ENCODE measurements around the gene HMCN1.
"Not testable (repeated sequence)": the region's sequence is repeated elsewhere in the genome, so short reads cannot be mapped to it uniquely, and the experiment has no call there.

The HMCN1 gene

DNA sequence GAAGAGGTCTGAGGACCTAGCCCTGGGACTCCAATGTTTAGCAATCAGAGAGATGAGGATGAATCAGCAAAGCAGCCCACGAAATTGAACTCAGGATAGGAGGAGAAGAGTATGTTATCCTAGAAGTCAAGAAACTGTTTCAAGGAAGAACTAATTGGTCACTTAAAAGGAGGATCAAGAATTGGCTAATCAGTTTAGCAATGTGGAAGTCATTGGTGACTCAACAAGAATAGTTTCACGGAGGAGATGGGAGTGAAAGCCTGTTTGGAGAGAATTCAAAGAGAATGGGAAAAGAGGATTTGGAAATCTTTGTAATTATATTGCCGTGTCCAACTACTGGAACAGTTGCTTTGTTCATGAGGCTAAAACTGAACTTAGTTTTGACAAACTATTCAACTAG lies 7.4 kb downstream of the HMCN1 start:
- no peak for DNase-seq (ENCODE audit: low spot score)

DNA sequence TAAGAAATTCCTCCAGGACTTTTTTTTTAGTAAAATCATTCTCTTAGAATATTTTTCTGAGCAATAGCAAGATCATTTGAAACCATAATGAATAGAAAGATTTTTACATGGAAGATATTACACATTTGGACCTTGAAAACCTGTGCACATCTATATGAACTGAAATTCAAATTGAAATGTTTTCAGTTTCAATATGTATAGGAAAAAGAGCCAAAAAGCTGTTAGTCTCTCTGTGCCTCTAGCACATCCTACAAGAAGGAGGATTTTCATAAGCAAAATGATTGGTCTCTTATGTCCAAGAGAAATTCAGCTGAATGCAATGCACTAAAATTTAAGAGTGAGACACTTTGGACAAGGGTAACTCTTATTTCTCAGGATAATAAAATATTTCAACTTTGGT lies 8.2 kb downstream of the HMCN1 start:
- DNase-seq (ENCODE audit: low spot score) = no peak

DNA sequence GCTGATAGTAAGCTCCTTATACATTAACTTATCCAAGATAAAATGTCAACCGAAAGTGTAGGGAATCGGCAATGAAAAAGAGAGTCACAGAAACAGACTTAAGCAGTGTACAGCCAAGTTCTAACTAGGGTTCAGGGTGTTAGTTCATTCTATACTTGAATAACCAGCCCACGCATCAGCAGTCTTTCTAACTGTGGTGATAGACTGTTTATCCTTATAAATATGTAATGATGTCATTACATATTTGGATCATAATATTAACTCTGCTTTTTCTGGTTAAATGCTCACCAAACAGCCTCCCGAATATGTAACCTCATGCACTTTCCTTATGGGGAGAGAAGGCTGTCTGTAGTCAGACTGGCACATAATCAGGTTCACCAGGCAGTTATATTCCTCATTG lies 11.0 kb downstream of the HMCN1 start:
- no peak for DNase-seq (ENCODE audit: low spot score)

DNA sequence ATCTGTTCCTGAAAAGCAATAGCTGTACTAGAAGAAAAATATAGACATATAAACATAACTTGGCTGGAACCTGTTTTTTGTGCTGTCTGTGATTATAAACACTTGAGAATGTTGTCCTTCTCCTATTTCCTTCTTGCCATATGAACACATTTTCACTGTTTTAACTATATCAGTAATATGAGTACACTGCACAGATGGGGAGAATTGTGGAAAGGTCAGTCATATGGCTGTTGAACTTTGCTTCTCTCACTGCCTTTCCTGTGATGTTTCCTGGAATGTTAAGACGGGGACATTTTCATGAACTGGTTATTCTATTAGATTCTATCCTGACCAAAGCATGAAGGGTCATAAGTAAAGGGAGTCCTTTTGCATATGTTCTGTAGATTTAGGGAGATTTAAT lies 24.9 kb downstream of the HMCN1 start:
- no peak for DNase-seq (ENCODE audit: low spot score)

DNA sequence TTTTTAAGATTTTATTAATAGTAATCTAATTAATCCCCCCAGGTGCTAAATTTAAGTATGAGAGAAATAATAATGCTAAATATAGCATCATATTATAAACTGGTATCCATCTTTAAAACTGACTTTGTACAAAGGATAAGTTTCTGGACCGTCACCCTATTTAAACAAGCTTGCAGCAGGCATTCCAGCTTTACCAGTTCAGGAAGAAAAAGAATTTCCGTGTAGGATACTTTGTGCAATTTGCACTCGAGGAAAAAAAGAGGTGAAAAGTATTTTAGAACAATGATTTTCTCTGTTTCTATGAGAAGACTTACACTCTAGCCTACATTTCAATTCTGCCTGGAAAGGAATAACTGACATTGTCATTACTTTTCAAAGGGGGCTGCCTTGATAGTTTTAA lies 27.6 kb downstream of the HMCN1 start:
- no peak for DNase-seq (ENCODE audit: low spot score)

DNA sequence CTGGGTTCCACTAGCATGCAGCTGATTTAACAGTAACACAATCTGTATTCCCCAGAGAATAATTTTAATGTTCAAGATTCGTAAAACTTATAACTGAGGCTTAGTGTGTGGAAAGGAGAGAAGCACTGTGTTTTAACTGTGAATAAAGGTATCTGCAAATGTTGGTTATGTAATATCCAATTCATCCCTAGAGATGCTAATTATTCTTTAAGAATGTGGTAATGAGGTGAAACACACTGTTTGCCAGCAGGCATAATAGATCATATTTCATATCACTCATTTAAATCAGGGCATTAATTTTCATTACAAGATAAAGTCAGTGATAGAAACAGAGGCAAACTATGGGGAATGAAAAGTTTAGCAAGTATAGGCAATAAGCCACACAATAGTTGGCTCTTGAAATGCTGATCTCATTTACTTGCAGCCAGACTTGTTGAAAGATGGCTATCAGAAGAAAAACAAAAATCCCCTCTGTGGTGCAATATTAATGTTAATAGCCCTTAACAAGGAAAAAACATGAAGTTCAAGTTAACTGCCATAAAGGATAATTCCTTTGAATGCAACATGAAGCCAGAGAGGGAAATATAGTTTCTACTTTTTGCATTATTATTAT lies 33.4 kb downstream of the HMCN1 start:
- no peak for DNase-seq (ENCODE audit: low spot score)

DNA sequence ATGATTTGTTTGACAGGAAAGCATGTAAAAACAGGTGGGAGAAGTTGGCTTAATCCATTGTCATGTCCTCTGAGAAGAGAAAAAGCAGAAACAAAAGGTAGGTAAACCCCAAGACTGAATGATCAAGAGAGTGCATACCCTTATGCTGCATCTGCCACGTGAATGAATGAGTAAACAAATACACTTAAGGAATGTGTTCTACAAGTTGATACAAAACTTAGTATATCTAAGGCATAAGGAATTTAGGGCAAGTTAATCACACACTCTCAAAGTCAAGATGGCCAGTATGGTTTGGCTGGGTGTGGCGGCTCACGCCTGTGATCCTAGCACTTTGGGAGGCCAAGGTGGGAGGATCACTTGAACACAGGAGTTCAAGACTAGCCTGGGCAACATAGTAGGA lies 34.2 kb downstream of the HMCN1 start:
- no peak for DNase-seq (ENCODE audit: low spot score)

DNA sequence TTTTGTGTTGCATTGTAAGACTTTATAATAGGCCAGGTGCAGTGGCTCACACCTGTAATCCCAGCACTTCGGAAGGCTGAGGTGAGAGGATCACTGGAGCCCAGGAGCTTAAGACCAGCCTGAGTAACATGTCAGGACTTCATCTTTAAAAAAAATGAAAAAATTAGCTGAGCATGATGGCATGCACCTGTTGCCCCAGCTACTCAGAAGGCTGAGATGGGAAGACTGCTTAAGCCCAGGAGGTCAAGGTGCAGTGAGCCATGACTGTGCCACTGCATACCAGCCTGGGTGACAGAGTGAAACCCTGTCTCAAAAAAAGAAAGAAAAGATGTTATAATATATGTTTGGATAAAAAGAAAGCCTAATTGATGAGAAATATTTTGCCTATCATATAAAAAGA lies 34.9 kb downstream of the HMCN1 start:
- DNase-seq (ENCODE audit: low spot score) = no peak

DNA sequence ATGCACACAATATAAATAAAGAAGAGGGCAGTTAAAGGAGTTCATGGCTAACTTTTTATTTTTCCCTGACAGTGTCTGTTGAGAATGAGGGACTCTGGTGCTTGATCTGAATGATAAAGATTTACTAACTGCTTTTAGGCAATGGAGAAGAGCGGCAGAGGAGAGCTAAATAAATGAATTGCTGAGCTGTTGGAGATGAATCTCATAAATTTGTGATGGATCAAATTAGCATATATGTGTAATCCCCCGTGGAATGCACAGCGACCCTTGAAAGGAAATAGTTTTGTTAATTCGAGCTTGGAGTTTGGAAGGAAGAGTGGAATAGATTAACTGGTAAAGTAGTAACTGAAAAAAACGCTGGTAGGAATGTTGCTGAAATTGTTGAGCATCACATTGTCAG lies 40.2 kb downstream of the HMCN1 start:
- DNase-seq (ENCODE audit: low spot score) = no peak

DNA sequence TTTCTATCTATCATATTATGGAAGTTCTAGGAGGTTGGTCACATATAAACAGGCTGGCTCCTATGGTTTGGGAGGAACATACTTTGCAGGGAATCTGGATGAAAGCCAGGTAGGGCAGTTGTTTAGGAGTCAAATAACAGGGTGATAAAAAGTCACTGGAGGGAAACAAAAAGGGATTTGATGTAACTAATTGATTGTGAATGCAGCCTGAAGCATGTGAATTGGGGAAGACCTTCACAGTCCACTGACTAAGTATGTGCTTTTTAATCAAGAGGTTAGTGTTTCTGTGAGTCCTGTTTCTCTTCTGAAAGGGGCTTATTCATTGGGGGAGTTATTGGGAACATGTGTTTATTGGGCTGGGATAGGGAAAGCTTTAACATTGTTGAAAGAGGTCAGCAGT lies 41.3 kb downstream of the HMCN1 start:
- DNase-seq (ENCODE audit: low spot score) = no peak

DNA sequence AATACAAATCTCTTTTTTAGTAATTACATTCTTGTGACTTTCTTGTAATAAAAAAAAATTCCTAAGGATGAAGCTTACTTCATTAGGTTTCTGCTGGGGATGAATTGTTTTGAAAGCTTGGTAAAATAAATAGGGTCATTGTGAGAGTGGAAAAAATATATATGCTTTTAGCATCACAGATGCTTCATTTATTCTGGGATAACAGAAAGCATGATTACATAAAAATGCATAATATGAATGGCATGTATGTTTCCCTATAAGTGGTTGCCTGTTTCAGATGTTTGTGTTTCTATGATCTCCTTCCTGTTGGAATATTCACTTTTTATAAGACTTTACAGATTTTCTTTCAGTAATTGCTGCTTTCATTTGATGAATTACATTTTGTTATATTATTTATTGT lies 42.3 kb downstream of the HMCN1 start:
- DNase-seq (ENCODE audit: low spot score) = no peak

DNA sequence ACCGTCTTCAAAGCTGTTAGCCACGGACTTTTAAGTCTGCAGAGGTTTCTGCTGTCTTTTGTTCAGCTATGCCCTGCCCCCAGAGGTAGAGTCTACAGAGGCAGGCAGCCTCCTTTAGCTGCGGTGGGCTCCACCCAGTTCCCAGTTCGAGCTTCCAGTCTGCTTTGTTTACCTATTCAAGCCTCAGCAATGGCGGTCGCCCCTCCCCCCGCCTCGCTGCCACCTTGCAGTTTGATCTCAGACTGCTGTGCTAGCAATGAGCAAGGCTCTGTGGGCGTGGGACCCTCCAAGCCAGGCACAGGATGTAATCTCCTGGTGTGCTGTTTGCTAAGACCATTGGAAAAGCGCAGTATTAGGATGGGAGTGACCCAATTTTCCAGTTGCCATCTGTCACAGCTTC lies 49.7 kb downstream of the HMCN1 start:
- not testable (repeated sequence) for DNase-seq (ENCODE audit: low spot score)

DNA sequence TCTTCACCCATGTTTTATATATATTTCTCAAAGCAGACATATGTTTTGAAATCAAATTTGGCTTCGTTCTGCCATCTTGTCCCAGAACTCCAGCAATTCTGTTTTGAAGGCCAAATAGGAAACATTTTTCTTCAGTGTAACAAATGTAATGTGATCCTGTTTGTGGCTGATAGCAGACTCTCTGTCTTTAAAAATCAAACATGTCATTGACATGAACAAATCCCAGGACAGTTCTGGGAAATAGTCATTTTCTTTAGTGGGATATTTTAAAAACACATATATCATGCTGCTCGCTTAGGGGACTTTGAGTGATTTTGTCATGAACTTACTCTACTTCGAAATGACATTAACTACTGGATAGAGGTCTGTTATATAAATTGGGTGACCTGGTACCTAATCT lies 51.4 kb downstream of the HMCN1 start:
- no peak for DNase-seq (ENCODE audit: low spot score)

DNA sequence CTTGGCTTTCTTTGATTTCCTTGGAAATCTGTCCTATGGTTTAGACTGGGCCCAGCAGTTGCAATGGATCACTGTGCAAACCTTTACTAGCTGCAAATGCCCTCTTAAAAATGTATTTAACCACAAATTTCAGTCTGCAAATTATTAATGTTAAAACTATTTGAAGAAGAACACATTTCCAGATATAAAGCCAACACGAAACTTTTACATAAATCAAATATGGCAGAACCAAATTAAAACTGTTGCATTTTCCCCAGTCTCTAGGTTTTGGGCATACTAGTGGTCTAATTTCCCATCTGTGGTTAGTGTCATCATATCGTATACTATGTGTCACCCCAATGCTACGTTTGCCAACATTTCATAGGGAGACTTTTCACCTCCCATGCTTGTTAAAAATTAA lies 52.3 kb downstream of the HMCN1 start:
- DNase-seq (ENCODE audit: low spot score) = no peak

DNA sequence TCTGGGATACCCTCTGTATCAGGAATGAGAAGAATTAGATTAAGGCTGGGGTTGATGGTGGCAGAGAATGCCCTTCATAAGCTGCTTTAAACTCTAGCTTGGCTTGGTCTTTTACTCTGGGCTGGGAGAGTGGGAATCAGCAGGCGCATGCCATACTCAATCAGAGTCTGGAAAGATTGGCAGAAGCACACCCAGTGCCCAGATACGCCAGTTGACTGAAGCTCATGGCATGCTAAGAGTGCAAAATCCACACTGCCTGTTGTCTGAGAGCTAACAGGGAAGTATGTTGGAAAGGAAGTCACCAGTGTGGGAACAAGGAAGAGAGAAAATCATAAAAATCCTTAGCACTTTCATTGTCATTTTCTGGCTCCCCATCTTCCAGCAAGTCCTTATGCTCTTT lies 53.0 kb downstream of the HMCN1 start:
- no peak for DNase-seq (ENCODE audit: low spot score)

DNA sequence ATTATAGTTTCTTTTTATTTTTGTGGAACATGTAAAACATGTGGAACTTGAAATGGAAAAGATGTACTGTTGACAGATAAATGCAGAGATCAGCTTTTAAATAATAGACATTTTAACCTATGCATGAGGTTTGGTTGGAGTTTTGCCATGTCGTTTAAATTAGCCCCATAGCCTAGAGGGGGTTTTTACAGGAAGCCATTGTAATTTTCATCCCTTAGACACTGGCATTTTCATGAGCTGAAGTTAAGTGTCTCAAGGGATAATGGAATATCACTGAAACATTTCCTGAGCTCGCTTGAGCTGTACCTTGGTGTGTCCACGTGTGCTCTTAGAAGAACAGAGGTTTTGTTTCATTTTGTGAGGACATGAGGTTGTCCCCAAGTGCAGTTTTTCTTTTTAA lies 54.2 kb downstream of the HMCN1 start:
- DNase-seq (ENCODE audit: low spot score) = no peak

DNA sequence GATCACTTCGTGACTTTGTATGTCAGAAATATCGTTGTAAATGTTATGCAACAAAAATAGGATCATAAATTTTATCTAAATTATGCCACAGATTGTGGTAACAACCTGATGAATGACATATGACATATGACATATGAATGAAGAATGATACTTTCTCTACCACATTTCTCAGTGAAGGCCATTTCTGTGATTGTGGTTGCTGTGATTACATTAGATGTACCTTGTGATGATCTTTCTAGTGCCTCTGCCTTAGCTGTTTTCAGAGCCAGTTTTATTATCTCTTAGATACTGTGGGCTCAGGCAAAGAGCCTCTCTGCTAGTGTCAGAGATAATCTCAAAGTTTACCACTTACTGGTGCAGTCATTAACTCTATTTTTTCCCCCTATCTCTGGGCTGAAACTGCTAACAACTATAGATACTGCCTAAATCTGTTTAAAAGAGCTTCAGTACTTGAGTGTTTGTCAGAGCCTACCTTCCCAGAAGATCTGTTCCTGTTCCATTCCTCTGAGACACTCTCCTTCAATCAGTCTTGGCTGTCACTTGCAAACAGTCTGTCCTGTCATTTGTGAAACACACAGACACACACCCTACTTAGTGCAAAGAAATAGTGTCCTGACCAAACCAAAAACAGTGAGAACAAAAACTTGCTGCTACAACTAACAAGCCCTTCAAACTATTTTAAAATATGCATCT lies 55.5 kb downstream of the HMCN1 start:
- DNase-seq (ENCODE audit: low spot score) = no peak

DNA sequence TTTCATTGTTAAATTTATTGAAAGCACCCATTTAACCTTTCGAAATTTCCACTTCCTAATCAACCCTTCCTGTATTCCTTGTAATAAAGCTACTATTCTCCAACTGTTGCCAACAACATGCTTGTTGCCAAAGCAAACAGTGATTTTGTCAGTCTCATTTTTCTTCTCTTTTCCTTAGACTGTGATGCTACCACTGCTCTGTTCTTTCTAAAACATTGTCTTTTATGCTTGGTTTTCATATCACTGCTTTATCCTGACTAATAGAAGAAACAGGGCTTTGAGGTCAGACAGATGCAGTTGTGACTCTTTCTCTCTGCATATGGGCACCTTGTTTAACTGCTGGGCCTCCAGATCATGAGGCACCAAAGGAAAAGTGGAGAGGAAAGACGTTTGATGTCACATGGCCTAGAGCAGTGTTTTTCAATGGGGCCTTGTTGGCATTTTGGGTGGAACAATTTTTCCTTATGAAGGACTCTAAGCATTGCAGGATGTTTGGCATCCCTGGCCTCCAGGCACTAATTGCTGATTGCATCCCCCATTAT lies 56.1 kb downstream of the HMCN1 start:
- DNase-seq (ENCODE audit: low spot score) = no peak

DNA sequence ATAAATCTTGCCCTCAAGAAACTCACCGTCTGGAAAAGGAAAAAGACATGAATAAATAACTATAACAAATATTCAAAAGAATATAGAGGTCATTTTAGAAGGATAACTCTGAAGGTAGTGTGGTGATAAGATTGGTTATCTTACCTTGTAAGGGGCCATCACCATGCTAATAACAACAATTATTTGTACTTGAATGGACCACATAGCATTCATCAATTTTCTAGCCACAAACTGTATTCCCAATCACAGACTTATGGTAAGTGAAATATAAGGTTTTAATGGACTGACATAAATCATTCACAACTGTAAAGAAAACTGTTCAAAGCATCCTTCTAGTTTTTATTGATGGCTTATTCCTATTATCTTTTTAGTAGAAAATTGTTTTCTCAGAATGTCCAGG lies 57.8 kb downstream of the HMCN1 start:
- no peak for DNase-seq (ENCODE audit: low spot score)

DNA sequence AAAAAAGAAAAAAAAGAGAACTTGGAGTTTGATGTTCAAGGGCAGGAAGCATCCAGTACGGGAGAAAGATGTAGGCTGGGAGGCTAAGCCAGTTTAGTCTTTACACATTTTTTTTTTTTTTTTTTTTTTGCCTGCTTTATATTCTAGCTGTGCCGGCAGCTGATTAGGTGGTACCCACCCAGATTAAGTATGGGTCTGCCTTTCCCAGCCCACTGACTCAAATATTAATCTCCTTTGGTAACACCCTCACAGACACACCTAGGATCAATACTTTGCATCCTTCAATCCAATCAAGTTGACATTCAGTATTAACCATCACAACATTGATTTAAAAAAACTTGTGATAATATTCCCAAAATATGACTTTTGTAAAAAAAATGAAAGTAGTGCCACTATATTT lies 60.3 kb downstream of the HMCN1 start:
- DNase-seq (ENCODE audit: low spot score) = not testable (repeated sequence)

DNA sequence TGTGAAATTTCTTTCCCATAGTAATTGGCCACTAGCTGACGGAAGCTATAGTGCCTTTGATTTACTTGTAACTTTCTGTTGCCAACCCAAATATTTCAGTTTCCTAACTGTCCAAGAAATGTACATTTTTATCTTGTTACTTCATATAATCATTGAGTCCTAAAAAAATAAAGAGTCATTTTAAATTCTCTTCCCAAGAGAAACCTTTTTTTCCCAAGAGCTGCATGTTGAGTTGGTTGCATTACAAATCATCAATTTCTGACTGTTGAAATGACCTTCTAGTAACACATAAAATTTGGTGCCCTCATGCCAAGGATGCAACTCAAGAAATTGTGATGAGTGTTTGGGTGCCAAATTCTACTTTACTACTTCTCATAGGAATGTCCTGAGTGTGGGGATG lies 61.0 kb downstream of the HMCN1 start:
- DNase-seq (ENCODE audit: low spot score) = no peak

DNA sequence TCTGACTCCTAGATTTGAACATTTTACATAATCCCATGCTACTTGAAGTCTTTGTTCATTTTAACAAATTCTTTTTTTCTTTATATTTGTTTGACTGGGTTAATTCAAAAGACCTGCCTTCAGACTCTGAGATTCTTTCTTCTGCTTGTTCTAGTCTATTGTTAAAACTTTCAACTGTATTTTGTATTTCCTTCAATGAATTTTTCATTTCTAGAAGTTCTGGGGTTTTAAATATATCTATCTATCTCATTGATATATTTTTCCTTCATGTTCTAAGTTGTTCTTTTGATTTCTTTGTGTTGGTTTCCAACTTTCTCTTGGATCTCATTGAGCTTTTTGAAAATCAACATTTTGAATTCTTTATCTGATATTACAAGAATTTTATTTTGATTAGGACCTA lies 64.3 kb downstream of the HMCN1 start:
- DNase-seq (ENCODE audit: low spot score) = no peak

DNA sequence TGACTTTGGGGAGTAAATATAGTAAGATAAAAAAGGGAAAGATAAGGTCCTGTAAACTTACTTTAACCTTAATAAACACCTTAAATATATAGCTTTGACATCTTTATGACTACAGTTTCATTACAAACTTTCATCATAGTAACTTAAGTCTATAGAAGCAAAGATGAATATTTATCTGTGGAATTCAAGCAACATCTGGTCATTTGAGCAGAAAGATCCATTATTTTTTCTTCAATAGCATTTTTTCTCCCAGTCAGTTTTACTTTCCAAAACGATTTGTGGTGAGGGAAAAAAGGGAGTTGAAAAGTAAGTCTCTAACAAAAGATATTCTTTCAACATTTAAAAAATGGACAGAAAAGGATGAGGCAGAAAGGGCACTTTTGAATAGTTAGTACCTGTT lies 69.0 kb downstream of the HMCN1 start:
- no peak for DNase-seq (ENCODE audit: low spot score)

DNA sequence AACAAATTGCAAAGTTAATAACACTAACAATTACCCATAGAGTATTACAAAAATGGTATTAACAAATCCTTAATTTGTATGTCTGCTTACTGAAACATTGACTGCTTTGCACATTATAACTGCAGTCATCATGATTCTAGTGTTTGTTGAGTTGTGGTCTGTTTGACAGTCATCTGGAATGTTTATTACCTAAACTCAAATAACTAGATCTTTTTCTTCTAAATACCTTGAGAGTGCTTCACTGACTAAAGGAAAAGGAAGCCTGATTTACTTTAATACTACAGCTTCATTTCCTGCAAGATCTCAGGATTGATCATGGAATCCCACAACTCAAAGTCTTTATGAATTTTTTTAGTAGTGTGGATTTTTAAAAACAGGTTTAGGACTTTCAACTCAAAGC lies 70.0 kb downstream of the HMCN1 start:
- DNase-seq (ENCODE audit: low spot score) = no peak

Data from hematopoietic multipotent progenitor cell treated with erythropoietin and hydrocortisone succinate and interleukin-3 and kit ligand, for 15 days (in vitro differentiated cells).